ENCODE measurements around the gene IQCC.

IQCC gene

GRCh38 chr1:32228771-32229170 is 23.3 kb downstream of the IQCC start:
- Histone ChIP-seq H3K9ac (ENCODE audit: insufficient read length, low read depth) (no peak overlapping the region), H3K27me3 (ENCODE audit: insufficient read depth, insufficient read length) (no peaks in the 10 kb centered on the region), H3K4me1 (ENCODE audit: insufficient read depth, insufficient read length) (peaks cover 2% of the 10 kb centered on the region), H3K9me3 (ENCODE audit: insufficient read depth, low read length) (no peaks in the 10 kb centered on the region), H3K4me3 (ENCODE audit: insufficient read length, low read depth) (no peak overlapping the region), H3K36me3 (ENCODE audit: insufficient read depth, insufficient read length, low read length) (peaks cover 94% of the 10 kb centered on the region)
- DNase-seq (ENCODE audit: low read depth, low spot score): no peak
- no peak for TF ChIP-seq YY1 (IDR thresholded peaks at IDR 0.05; ENCODE audit: insufficient read depth, insufficient read length)
- no peak for TF ChIP-seq SUZ12 (IDR thresholded peaks at IDR 0.05; ENCODE audit: extremely low read depth, insufficient read depth, insufficient read length)
- no peak for TF ChIP-seq ZNF274 (IDR thresholded peaks at IDR 0.05; ENCODE audit: low read depth, low read length)

GRCh38 chr1:32231843-32232432 is 26.5 kb downstream of the IQCC start:
- Histone ChIP-seq H3K36me3 (ENCODE audit: insufficient read depth, insufficient read length, low read length) (peaks cover 85% of the 10 kb centered on the region), H3K9ac (ENCODE audit: insufficient read length, low read depth) (no peak overlapping the region), H3K9me3 (ENCODE audit: insufficient read depth, low read length) (no peaks in the 10 kb centered on the region)

GRCh38 chr1:32232558-32233304 is 27.3 kb downstream of the IQCC start:
- DNase-seq (ENCODE audit: low read depth, low spot score): no peak
- peak overlapping the region; percentile 29 for H3K9ac ChIP-seq (ENCODE audit: insufficient read length, low read depth)
- no peak overlapping the region for H3K4me3 ChIP-seq (ENCODE audit: insufficient read length, low read depth)
- H3K4me1 ChIP-seq (ENCODE audit: insufficient read depth, insufficient read length): no peaks in the 10 kb centered on the region
- peaks cover 79% of the 10 kb centered on the region for H3K36me3 ChIP-seq (ENCODE audit: insufficient read depth, insufficient read length, low read length)
- TF ChIP-seq YY1 (IDR thresholded peaks at IDR 0.05; ENCODE audit: insufficient read depth, insufficient read length) (no peak), SUZ12 (IDR thresholded peaks at IDR 0.05; ENCODE audit: extremely low read depth, insufficient read depth, insufficient read length) (no peak), ZNF274 (IDR thresholded peaks at IDR 0.05; ENCODE audit: low read depth, low read length) (no peak)
- no peaks in the 10 kb centered on the region for H3K27me3 ChIP-seq (ENCODE audit: insufficient read depth, insufficient read length)
- H3K9me3 ChIP-seq (ENCODE audit: insufficient read depth, low read length): no peaks in the 10 kb centered on the region

More at GRCh38 chr1:32231843-32232432, 26.5 kb downstream of the IQCC start:
- DNase-seq (ENCODE audit: low read depth, low spot score): no peak
- Histone ChIP-seq H3K4me1 (ENCODE audit: insufficient read depth, insufficient read length) (no peaks in the 10 kb centered on the region), H3K27me3 (ENCODE audit: insufficient read depth, insufficient read length) (no peaks in the 10 kb centered on the region), H3K4me3 (ENCODE audit: insufficient read length, low read depth) (no peak overlapping the region)
- TF ChIP-seq YY1 (IDR thresholded peaks at IDR 0.05; ENCODE audit: insufficient read depth, insufficient read length) (no peak), SUZ12 (IDR thresholded peaks at IDR 0.05; ENCODE audit: extremely low read depth, insufficient read depth, insufficient read length) (no peak), ZNF274 (IDR thresholded peaks at IDR 0.05; ENCODE audit: low read depth, low read length) (no peak)

- Histone ChIP-seq H3K4me1 (ENCODE audit: insufficient read depth, insufficient read length) (peaks cover 2% of the 10 kb centered on the region), H3K9me3 (ENCODE audit: insufficient read depth, low read length) (no peaks in the 10 kb centered on the region), H3K36me3 (ENCODE audit: insufficient read depth, insufficient read length, low read length) (peaks cover 63% of the 10 kb centered on the region), H3K27me3 (ENCODE audit: insufficient read depth, insufficient read length) (no peaks in the 10 kb centered on the region), H3K9ac (ENCODE audit: insufficient read length, low read depth) (no peak overlapping the region), H3K4me3 (ENCODE audit: insufficient read length, low read depth) (no peak overlapping the region)
- DNase-seq (ENCODE audit: low read depth, low spot score): no peak
- TF ChIP-seq YY1 (IDR thresholded peaks at IDR 0.05; ENCODE audit: insufficient read depth, insufficient read length) (no peak), SUZ12 (IDR thresholded peaks at IDR 0.05; ENCODE audit: extremely low read depth, insufficient read depth, insufficient read length) (no peak), ZNF274 (IDR thresholded peaks at IDR 0.05; ENCODE audit: low read depth, low read length) (no peak)
These were observed 29.3 kb downstream of the IQCC start for GRCh38 chr1:32234792-32235191.

- no peak for DNase-seq (ENCODE audit: low read depth, low spot score)
- Histone ChIP-seq H3K9ac (ENCODE audit: insufficient read length, low read depth) (peak overlapping the region; percentile 84), H3K36me3 (ENCODE audit: insufficient read depth, insufficient read length, low read length) (peaks cover 18% of the 10 kb centered on the region), H3K27me3 (ENCODE audit: insufficient read depth, insufficient read length) (no peaks in the 10 kb centered on the region), H3K4me3 (ENCODE audit: insufficient read length, low read depth) (no peak overlapping the region), H3K4me1 (ENCODE audit: insufficient read depth, insufficient read length) (peaks cover 9% of the 10 kb centered on the region), H3K9me3 (ENCODE audit: insufficient read depth, low read length) (no peaks in the 10 kb centered on the region)
- TF ChIP-seq SUZ12 (IDR thresholded peaks at IDR 0.05; ENCODE audit: extremely low read depth, insufficient read depth, insufficient read length) (no peak), YY1 (IDR thresholded peaks at IDR 0.05; ENCODE audit: insufficient read depth, insufficient read length) (no peak), ZNF274 (IDR thresholded peaks at IDR 0.05; ENCODE audit: low read depth, low read length) (no peak)
These were observed 33.9 kb downstream of the IQCC start for GRCh38 chr1:32239337-32239736.

- no peak for DNase-seq (ENCODE audit: low read depth, low spot score)
- Histone ChIP-seq H3K27me3 (ENCODE audit: insufficient read depth, insufficient read length) (no peaks in the 10 kb centered on the region), H3K9ac (ENCODE audit: insufficient read length, low read depth) (peak overlapping the region; percentile 84), H3K9me3 (ENCODE audit: insufficient read depth, low read length) (no peaks in the 10 kb centered on the region), H3K4me1 (ENCODE audit: insufficient read depth, insufficient read length) (peaks cover 9% of the 10 kb centered on the region), H3K36me3 (ENCODE audit: insufficient read depth, insufficient read length, low read length) (peaks cover 14% of the 10 kb centered on the region), H3K4me3 (ENCODE audit: insufficient read length, low read depth) (peak overlapping the region; percentile 68)
- TF ChIP-seq ZNF274 (IDR thresholded peaks at IDR 0.05; ENCODE audit: low read depth, low read length): no peak
- TF ChIP-seq YY1 (IDR thresholded peaks at IDR 0.05; ENCODE audit: insufficient read depth, insufficient read length): no peak
- TF ChIP-seq SUZ12 (IDR thresholded peaks at IDR 0.05; ENCODE audit: extremely low read depth, insufficient read depth, insufficient read length): no peak
These were observed 34.3 kb downstream of the IQCC start for GRCh38 chr1:32239790-32240139.

GRCh38 chr1:32240140-32240951 is 34.9 kb downstream of the IQCC start:
- peak overlapping the region; percentile 68 for H3K4me3 ChIP-seq (ENCODE audit: insufficient read length, low read depth)
- peaks cover 9% of the 10 kb centered on the region for H3K36me3 ChIP-seq (ENCODE audit: insufficient read depth, insufficient read length, low read length)
- peak overlapping the region; percentile 89 for H3K9ac ChIP-seq (ENCODE audit: insufficient read length, low read depth)
- DNase-seq (ENCODE audit: low read depth, low spot score): no peak
- no peaks in the 10 kb centered on the region for H3K9me3 ChIP-seq (ENCODE audit: insufficient read depth, low read length)
- TF ChIP-seq YY1 (IDR thresholded peaks at IDR 0.05; ENCODE audit: insufficient read depth, insufficient read length) (no peak), SUZ12 (IDR thresholded peaks at IDR 0.05; ENCODE audit: extremely low read depth, insufficient read depth, insufficient read length) (no peak), ZNF274 (IDR thresholded peaks at IDR 0.05; ENCODE audit: low read depth, low read length) (no peak)
- peaks cover 9% of the 10 kb centered on the region for H3K4me1 ChIP-seq (ENCODE audit: insufficient read depth, insufficient read length)
- H3K27me3 ChIP-seq (ENCODE audit: insufficient read depth, insufficient read length): no peaks in the 10 kb centered on the region
